ACHN (cell line): ENCODE results near the gene NEU1.
A peak's percentile ranks its signal among the peaks of the same experiment; 100 is the strongest.
"Not testable (repeated sequence)": the region's sequence is repeated elsewhere in the genome, so short reads cannot be mapped to it uniquely, and the experiment has no call there.

Source experiments
- DNase-seq: peaks from one replicate; pipeline ENCODE4 v3.0.0-alpha.2; 2015
- in situ Hi-C: cut with HindIII; loops from 2 replicates; pipeline ENCODE4 v1.10.0; 2017; ENCODE audit warnings: low sequenced_read_pairs, low pct_ligation_motif_present, low pct_unique_long_range_greater_than_20kb

NEU1 gene

GRCh38 chr6:31877651-31878161 is 15.1 kb upstream of the NEU1 start:
- no peak for DNase-seq
- in situ Hi-C loops, result no loop called here

GRCh38 chr6:31877125-31877650 is 14.6 kb upstream of the NEU1 start:
- no peak for DNase-seq
- in situ Hi-C loops, result no loop called here

GRCh38 chr6:31876357-31876756 is 13.7 kb upstream of the NEU1 start:
- in situ Hi-C loops, result no loop called here
- DNase-seq, result no peak

- DNase-seq, result no peak
- in situ Hi-C loops, result no loop called here
Measured at GRCh38 chr6:31875877-31876276, 13.3 kb upstream of the NEU1 start.

GRCh38 chr6:31874836-31875572 is 12.4 kb upstream of the NEU1 start:
- no peak for DNase-seq
- in situ Hi-C loops, result no loop called here

GRCh38 chr6:31874084-31874670 is 11.6 kb upstream of the NEU1 start:
- DNase-seq, result no peak
- in situ Hi-C loops, result no loop called here

GRCh38 chr6:31871046-31871659 is 8.5 kb upstream of the NEU1 start:
- peak; percentile 56 for DNase-seq
- in situ Hi-C loops, result no loop called here

- in situ Hi-C loops, result no loop called here
- DNase-seq, result peak; percentile 60
Measured at GRCh38 chr6:31870385-31870921, 7.8 kb upstream of the NEU1 start.

- in situ Hi-C loops, result no loop called here
- no peak for DNase-seq
Measured at GRCh38 chr6:31869343-31869742, 6.7 kb upstream of the NEU1 start.

GRCh38 chr6:31868658-31868971 is 6.0 kb upstream of the NEU1 start:
- in situ Hi-C loops, DNase-seq: not testable (repeated sequence)

GRCh38 chr6:31865205-31866118 is 2.8 kb upstream of the NEU1 start:
- in situ Hi-C loops, result no loop called here

GRCh38 chr6:31864818-31865204 is 2.2 kb upstream of the NEU1 start:
- in situ Hi-C loops, result no loop called here

More at GRCh38 chr6:31865205-31866118, 2.8 kb upstream of the NEU1 start:
- peak; percentile 87 for DNase-seq

GRCh38 chr6:31864123-31864562 is 1.5 kb upstream of the NEU1 start:
- in situ Hi-C loops, result not testable (repeated sequence)

More at GRCh38 chr6:31864818-31865204, 2.2 kb upstream of the NEU1 start:
- DNase-seq, result no peak

GRCh38 chr6:31861919-31862343 is 690 bp downstream of the NEU1 start:
- no peak for DNase-seq
- in situ Hi-C loops, result no loop called here

More at GRCh38 chr6:31864123-31864562, 1.5 kb upstream of the NEU1 start:
- DNase-seq, result not testable (repeated sequence)

GRCh38 chr6:31861150-31861549 is 1.5 kb downstream of the NEU1 start:
- DNase-seq, result no peak
- in situ Hi-C loops, result no loop called here

- no peak for DNase-seq
- in situ Hi-C loops, result no loop called here
Measured at GRCh38 chr6:31860349-31860748, 2.3 kb downstream of the NEU1 start.

GRCh38 chr6:31859923-31860322 is 2.7 kb downstream of the NEU1 start:
- no peak for DNase-seq
- in situ Hi-C loops, result no loop called here

GRCh38 chr6:31858707-31859106 is 3.9 kb downstream of the NEU1 start:
- no peak for DNase-seq
- in situ Hi-C loops, result no loop called here
